SU-DHL-6 (cell line): Measurements from ENCODE around the gene UXT.

ENCODE experiments used
- EZH2phosphoT487 ChIP-seq: fragments of 200-600 bp; sonication (generic), shearing (Covaris generic); conservative IDR thresholded peaks from 2 replicates; pipeline ENCODE4 v1.6.1; 2018; ENCODE audit warnings: mild to moderate bottlenecking, antibody characterized with exemption, low read length, moderate library complexity, mixed read lengths
- TF ChIP-seq, protein P1 (sequence below): fragments of 200-600 bp; sonication (generic); IDR thresholded peaks from one replicate; pipeline ENCODE4 v1.5.1; 2017; ENCODE audit warnings: antibody characterized with exemption, mild to moderate bottlenecking, low read length, moderate library complexity; ENCODE audit not compliant: insufficient read depth, poor library complexity, severe bottlenecking

DNA sequence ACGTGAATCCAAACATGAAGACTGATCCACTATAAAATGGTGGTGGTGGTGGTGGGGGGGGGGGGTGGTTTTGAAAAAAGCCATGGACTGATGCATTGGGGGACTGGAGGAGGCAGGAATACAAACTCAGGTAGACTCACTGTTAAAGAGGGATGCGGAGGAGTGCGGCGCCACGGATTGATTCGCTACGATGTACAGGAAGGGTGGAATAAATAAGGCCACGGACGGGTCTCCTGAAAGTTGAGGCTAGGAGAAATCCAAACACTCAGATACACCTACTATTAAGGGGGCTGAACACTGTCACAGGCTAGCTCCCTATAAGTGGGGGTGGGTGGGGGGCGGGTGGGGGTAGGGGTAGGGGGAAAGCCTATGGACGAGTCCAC is 9.2 kb downstream of the UXT start:
- TF ChIP-seq, protein P1, sequence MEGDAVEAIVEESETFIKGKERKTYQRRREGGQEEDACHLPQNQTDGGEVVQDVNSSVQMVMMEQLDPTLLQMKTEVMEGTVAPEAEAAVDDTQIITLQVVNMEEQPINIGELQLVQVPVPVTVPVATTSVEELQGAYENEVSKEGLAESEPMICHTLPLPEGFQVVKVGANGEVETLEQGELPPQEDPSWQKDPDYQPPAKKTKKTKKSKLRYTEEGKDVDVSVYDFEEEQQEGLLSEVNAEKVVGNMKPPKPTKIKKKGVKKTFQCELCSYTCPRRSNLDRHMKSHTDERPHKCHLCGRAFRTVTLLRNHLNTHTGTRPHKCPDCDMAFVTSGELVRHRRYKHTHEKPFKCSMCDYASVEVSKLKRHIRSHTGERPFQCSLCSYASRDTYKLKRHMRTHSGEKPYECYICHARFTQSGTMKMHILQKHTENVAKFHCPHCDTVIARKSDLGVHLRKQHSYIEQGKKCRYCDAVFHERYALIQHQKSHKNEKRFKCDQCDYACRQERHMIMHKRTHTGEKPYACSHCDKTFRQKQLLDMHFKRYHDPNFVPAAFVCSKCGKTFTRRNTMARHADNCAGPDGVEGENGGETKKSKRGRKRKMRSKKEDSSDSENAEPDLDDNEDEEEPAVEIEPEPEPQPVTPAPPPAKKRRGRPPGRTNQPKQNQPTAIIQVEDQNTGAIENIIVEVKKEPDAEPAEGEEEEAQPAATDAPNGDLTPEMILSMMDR: no peak
- no peak for TF ChIP-seq EZH2phosphoT487
